G401.6 (cell line): ENCODE measurements around the gene HELZ.
"Not testable (repeated sequence)": the region's sequence is repeated elsewhere in the genome, so short reads cannot be mapped to it uniquely, and the experiment has no call there.

Source experiments
- FAIRE-seq: peaks from 2 replicates; lab custom pipeline; 2012; peaks lifted over from hg19 to GRCh38; lab: Jason Lieb, UNC

HELZ gene

DNA sequence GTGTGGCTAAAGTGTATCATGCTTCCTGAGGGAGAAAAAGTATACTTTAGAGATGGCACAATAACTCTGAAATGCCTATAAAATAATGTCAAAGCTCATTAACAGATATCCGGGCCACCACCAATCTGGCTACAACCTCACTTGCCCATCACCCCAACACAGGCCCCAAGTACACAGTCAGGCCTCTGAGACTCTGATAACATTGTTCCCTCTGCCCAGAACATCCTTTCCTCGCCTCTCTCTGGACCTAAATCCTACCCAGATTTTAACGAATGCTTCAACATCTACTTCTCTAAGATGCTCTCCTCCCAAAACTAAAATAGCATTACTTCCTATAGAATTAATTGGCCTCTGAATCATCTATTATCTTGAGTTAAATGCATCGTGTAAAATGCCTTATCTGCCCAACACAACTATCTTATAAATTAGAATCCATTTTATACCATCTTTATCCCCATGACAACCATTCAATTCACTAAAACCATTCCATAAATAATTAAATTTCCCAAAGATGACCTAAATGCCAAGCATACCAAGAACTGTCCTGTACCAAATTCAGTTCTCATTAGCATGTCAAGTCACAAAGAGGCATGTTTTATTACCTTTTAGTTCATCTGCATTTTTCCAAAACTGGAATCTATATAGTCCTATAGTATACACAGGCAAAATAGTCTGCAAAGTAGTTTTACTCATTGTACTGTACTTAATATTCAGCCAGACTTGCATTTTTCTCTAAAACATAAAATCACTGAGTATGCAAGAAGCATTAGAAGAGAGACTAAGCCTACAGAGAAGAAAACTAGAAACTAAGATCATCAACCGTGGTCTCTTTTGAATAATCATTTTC lies 15.7 kb downstream of the HELZ start:
- FAIRE-seq = no peak

DNA sequence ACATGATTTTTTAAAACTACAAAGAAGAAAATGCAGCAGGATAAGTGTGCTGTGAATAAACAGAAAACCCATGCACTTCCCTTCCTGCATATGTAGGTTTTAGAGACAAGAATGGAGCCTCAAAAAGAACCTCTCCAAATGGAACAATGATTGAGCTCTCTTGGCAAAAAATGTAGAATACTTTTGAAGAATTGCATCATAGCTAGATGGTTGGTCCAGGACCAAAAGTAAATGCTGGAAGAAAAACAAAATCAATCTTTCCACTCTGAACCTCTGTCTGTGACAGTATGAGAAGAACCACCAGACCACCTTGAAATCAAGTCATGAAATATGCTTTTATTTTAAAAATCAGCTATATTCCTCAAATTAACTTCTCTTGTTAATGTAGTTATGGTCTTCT lies 17.5 kb downstream of the HELZ start:
- no peak for FAIRE-seq

DNA sequence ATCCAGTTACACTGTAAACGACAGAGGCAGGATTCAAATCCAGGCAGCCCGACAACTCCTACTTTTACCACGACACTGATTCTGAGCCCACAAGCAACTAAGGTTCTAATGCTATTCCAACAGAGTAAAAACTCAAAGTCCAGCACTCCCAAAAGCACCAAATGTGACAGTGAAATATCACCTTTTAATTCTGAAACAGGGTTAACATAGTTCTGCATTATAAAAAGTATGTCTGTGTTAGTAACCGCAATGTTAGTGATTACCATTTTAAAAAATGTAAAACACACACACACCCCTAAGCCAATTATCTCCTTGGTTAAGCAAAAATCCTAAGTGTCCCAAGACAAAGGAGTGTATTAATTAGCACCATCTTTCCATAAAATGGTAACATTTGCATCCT lies 19.7 kb downstream of the HELZ start:
- no peak for FAIRE-seq

DNA sequence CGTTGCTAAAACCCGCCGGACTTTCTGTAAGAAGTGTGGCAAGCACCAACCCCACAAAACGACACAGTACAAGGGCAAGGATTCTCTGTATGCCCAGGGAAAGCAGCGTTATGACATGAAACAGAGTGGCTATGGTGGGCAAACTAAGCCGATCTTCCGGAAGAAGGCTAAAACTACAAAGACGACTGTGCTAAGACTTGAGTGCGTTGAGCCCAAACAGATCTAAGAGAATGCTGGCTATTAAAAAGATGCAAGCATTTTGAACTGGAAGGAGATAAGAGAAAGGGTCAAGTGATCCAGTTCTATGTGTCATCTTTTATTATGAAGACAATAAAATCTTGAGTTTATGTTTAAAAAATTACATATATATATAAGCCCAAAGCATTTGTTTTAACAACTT lies 20.3 kb downstream of the HELZ start:
- no peak for FAIRE-seq

DNA sequence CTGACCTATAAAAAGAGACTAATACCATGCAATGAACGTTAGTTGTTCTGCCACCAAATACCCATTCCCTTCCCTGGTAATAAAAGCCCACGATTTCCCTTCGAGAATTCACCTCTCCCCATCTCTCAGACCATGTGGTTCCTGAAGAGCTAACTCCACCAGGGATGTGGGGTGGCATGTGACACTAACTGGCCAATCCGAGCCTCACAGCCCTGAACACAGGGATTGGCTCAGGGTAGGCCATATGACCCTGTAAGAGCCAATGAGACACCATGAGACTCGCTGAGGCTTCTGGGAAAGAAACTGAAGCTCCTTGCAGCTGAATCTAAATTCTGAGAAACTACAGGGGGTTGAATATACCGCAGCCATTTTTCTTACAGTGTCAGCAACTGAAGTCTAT lies 21.1 kb downstream of the HELZ start:
- no peak for FAIRE-seq

DNA sequence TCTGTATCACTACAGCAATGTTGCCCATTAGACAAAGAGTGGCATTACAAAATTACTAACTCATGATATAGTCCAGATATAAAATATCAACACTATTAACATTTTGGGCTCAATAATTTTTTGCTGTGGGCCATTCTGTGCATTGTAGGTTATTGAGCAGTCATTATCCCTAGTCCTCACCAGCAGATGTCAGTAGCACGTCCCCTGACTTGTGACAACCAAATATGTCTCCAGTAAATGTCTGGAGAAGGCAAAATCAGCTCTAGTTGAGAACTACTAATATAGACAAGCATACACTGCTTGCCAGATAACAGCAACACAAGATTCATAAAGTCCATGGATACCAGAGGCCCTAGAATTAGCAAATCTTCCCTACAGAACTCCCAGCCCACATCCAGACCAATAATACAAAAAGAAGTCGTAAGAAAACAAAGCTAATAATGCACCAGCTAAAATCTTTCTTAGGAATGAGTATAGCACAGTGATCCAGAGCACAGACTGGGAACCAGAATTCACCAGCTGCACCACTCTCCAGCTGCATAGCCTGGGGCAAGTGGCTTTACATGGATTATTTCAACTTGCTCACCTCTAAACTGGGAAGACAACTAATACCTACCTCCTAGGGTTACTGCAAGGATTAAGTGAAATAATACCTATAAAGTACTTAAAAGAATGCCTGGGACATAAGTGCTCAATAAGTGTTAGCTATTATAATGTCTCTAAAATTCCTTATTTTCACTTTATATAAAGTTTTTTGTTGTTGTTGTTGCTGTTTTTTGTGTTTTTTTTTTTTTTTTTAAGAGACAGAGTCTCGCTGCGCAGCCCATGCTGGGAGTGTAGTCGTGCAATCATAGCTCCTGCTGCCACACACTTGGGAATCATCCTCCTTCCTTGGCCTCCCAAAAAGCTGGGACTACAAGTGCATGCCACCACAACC lies 23.7 kb downstream of the HELZ start:
- peak; percentile 73 for FAIRE-seq

DNA sequence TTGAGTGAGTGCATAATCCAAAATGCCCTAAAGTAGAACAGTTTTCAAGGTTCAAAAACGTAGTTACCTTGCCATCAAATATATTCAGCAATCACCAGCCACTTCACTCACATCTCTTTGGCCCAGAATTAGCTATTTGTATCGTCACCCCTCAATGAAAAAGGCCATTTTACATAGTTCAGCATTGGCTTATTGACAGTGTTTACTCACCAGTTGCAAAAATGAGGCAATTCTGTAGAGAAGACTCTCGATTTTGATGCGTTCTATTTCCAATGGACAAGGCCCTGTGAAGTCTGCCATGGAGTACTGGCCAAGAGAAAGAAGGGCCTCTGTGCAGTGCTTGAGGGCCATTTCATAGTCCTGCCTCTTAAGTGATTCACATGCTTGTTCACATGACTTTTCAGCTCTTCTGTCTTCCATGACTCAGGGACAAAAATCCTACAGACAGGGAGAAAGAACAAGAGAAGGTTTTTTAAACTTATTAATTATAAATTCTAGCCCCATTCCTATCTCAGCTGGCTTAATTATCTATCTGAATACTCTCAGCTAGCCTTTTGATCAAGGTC lies 26.5 kb downstream of the HELZ start:
- FAIRE-seq = no peak

DNA sequence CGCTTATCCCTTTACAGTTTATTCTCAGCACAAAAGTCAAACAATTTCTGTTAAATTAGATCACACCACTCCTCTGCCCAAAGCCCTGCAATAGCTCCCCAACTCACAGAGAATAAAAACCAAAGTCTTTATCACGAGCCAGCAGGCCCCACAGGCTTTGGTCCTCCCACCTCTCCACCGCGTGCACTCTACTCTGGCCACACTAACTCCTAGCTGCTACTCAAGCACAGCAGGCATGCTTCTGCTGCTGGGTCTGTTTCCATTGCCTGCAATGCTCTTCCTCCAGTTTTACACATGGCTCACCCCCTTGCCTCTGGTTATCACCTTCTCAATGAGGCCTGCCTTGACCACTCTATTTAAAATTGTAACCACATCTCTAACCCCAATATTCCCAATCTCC lies 27.6 kb downstream of the HELZ start:
- no peak for FAIRE-seq

DNA sequence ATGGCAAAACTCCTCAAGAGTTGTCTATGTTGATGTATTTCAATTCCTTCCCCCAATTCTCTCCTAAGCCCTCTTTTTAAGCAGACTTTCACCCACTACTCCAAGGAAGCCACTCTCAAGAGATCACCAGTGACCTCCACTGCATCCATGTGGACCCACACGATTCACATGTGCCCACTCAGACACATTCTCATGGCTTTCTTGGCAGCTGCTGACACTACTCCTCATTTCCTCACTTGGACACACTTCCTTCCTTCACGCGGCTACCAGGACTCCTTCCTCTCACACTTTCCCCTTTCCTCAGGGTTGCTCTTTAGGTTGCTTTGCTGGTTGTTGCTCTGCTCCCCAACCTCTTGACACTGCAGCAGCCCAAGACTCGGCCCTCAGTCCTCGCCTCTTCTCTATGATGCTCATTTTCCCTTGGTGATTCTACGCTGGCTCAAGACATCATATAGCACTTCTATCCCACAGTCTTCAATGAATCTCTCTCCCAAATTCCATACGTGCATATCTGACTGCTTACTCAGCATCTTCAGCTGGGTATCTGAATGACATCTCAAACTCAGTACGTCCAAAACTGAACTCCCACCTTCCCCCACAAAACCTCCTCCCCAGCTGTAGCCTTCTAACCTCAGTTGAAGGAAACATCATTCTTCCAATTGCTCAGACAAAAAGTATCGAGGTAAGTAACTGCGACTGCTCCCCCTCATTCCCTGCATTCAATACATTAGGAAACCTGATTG lies 28.2 kb downstream of the HELZ start:
- FAIRE-seq = no peak

DNA sequence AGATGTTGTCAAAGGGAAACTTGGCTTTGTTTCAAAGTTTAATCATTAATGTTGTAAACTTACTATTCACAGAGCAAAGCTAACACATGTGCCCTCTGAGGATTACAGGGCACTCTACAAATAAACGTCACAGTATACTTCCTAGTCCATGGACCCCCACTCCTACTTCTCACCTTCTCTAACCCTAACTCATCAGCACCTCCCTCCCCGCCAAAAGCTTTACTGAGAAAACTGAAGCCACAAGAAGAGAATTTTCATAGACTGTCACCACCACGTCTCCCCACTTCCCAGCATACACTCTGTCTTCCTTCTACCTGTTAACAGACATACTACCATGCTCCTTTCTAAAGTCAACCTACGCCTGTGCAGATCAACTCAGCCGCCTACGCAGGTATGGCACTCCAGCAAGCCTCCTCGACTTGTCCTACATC lies 29.0 kb downstream of the HELZ start:
- FAIRE-seq = no peak

DNA sequence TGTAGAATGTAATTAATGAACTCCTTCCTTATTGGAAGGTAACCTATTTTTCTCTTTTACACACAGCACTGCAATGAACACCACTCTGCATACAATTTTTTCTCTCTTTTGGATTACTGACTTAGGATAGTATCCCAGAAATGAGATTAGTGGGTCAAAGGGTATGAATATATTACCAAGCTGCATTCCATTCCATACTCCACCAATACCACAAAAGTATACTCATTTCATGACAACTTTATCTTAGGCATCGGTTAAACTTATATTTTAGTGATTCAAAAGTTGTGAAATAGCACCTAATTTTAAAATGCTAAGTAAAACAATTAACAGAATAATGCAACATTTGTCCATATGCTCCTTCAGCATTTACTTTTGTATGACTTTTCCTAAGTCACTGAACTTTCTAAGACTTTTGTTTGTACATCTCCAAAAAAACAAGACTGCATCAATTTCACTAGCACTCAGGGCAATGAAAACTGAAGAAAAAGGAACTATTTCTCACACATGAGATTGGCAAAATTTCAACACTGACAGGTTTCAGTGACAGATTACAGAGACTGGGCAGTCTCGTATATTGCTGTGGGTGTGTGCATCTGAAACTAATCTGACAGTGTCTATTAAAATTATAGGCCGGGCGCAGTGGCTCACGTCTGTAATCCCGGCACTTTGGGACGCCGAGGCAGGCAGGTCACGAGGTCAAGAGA lies 32.1 kb downstream of the HELZ start:
- no peak for FAIRE-seq

DNA sequence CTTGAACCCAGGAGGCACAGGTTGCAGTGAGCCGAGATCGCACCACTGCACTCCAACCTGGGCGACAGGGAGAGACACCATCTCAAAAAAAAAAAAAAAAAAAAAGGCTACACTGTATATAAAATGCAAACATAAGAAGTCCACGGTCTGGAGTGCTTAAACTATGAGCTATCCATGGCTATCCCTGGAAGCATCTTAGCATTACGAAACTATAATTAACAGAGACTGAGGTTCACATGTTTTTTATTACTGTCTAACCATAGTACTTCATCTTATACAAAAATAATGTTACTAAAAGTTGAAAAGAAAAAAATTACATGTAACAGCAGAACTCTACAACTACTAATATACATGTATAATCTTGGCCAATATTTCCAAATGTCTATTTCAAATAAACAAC lies 32.8 kb downstream of the HELZ start:
- no peak for FAIRE-seq

DNA sequence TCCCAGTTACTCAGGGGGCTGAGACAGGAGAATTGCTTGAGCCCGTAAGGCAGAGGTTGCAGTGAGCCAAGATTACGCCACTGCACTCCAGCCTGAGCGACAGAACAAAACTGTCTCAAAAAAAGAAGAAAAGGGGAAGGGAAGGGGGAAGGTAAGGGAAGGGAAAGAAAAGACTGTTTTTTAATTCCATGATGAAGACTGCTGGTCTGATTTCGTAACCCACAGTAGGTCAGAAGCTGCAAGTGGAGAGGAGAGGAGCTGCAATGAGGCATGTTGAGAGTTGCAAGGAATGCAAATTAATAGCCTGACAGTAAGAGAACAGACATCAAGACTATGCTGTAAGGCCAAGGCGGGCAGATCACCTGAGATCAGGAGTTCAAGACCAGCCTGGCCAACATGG lies 33.3 kb downstream of the HELZ start:
- FAIRE-seq = no peak

DNA sequence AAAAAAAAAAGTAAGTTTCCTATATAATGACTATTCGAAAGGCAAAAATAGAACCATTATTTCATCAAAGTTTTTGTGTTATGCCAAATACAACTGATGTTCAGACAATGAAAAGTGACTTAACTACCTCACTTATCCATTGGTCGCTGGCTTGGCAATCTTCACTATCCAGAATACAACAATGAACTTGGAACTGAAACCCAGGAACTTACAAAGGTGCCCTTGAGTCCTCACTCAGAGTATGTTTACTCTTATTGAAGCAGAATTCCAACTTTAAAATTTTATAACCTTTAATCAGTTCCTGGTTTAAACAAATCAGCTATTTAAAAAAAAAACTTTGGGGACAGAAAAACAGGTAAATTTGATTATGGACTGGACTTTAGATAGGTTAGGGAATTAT lies 34.1 kb downstream of the HELZ start:
- no peak for FAIRE-seq

DNA sequence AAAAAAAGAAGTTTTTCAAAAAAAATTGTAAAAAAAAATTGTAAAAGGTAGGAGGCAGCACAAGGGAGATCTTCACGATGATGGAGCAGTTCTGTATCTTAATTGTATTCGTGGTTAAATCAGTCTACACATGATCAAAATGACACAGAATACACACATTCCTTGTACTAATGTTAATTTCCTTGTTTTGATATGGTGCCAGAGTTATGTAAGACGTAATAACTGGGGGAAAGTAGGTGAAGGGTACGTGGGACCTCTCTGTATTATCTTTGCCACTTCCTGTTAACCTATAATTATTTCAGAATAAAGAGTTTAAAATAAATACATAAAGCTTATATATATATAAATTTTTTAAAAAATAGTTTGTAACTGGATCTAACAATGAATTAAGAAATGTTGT lies 36.8 kb downstream of the HELZ start:
- FAIRE-seq = no peak

DNA sequence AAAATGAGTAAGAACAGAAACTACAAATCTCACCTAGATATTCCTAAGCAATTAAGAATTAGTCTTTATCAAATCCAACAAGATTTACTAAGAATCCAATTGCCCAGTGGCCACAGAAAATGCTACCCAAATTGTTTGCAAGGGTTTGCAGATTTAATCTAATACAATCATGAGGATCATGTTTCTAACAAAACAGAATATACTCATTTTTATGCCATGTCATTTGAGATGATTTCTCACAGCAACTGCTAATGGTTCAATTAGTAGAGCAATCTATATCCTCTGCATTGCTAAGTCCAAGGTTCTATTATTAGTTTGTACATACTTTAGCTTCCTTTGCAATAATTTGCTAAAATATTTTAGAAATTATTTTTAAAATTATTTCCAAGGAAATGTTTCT lies 41.2 kb downstream of the HELZ start:
- FAIRE-seq = no peak

DNA sequence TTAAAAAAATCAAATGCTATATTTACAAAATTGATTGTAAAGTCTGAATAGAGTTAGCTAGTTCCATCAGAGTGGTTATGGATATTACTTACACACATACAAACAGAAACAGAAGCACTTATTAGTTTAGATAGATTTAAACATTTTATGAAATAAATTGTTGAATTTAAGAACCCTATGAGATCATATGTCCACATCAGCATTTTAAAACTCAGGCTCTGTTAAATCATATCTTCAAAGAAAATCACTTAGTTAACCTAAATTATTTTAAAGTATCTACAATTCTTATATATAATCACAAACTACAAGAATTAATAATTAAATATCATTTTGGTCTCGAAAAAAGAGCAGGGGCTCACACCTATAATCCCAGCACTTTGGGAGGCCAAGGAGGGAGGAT lies 42.5 kb downstream of the HELZ start:
- peak; percentile 79 for FAIRE-seq

DNA sequence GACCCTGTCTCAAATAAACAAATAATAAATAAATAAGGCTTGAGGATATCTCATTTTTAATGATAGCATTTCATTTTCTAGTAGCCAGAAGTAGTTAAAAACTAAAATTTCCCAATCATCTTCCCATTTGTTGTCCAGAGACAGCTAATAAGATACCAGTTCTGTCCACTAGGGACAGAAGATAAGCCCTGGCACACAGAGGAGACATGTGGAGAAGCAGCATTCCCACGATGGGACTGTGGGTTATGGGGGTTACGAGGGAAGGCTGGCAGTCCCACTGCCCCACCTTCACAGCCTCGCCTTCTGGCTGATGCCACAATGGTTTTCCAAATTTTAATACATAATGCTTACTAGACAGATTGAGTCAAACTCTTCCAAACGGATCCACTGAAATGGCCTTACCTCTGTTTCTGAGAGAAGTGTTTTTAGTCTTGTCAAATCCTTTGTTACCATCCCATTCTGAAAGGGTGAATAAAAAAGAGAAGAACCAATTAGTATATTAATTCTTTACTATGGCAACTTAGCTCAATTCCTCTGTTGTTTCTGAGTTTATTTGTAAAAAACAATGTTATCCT lies 44.2 kb downstream of the HELZ start:
- FAIRE-seq = no peak

DNA sequence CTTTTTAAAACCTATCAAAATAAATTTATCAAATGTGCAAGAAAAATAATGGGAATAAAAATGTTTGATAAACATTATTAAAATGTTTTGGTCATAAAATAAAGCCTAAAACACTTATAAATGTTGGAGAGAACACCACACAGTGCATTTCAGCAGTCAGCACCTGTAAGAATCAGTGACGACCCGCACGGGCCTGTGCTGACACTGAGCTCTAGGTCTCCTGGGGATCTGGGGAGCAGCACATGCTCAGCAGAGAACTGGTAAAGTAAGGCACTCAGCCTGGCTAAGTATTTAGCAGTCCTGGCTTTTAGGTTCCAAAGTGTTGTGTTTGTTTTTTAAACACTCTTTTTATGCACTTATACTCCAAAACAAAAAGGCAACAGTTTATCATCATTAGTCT lies 46.9 kb downstream of the HELZ start:
- no peak for FAIRE-seq

DNA sequence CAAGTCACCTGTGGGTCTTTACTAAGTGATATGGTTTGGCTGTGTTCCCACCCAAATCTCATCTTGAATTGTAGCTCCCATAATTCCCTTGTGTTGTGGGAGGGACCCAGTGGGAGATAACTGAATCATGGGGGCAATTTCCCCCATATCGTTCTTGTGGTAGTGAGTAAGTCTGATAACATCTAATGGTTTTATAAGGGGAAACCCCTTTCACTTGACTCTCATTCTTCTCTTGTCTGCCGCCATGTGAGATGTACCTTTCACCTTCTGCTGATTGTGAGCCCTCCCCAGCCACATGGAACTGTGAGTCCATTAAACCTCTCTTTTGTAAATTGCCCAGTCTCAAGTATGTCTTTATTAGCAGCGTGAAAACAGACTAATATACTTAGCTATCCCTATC lies 48.0 kb downstream of the HELZ start:
- FAIRE-seq = not testable (repeated sequence)

DNA sequence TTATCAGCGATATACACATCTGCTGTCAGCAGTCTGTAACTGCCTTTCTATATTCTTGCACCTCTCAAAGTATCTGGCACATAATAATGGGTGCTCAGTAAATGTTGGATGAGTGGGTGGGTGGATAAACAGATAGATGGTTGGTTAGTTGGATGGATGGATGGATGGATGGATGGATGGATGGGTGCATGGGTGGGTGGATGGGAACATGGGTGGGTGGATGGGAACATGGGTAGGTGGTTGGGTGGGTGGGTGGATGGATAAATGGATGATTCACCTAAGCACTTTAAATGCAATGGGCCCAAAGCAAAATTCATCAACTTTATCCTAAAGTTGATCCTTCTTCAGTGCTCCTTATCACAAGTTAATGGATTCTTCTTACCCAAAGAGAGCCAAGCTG lies 48.6 kb downstream of the HELZ start:
- no peak for FAIRE-seq
